ENCODE results near the gene MAP3K19. TPM values are rescaled to one million over a fixed set of nuclear protein-coding genes. Genes with fewer than 3 reads are reported as not detected.

MAP3K19 gene
- total and polyA plus RNA-seq, 10 of the 15 experiments (the other 5 are each of a cell fraction or from before 2014, with no cell fraction given): 0.05 TPM; not detected in 9

- H3K4me3 ChIP-seq: peak within 1 kb of the TSS; percentile 88
- peak within 1 kb of the TSS; percentile 99 for H3K9ac ChIP-seq (ENCODE audit: control insufficient read depth, insufficient read depth, low read length)
- ATAC-seq (peak; percentile 90), FAIRE-seq (peak; percentile 94), DNase-seq (ENCODE audit: low read depth, low spot score) (peak; percentile 64)
- no peaks in the 10 kb centered on the region for H3K36me3 ChIP-seq (ENCODE audit: control insufficient read depth in 2 of 2, insufficient read depth in 2 of 2, low read length in 1 of 2)
- H3K9me3 ChIP-seq (replicated peaks; ENCODE audit: control insufficient read depth, insufficient read depth, low read length): no peaks in the 10 kb centered on the region
- H3K27me3 ChIP-seq (replicated peaks in 1 of 2; ENCODE audit: control insufficient read depth in 2 of 2, insufficient read depth in 2 of 2, low read length in 1 of 2): no peaks in the 10 kb centered on the region; a peak in 1 of 4 replicates
- peak within 1 kb of the TSS; percentile 99 for H3K27ac ChIP-seq (ENCODE audit: control insufficient read depth, insufficient read depth)
- peak within 1 kb of the TSS; percentile 64 for H3K4me2 ChIP-seq (ENCODE audit: control insufficient read depth, insufficient read depth)
- ChIA-PET CTCF (interaction anchor here (0.9 to 2.8 kb wide), 8 partner anchors 9 to 1332 kb away, joined by 3 to 8 read pairs (median 4); no protein-coding TSS in a partner anchor), RAD21 (ENCODE audit: unreplicated experiment) (interaction anchor here (0.7 to 1.6 kb wide), 4 partner anchors 134 to 1332 kb away, joined by 3 to 4 read pairs (median 3); no protein-coding TSS in a partner anchor), SMC1A (ENCODE audit: uncharacterized antibody, unreplicated experiment) (interaction anchor here (0.8 to 2.2 kb wide), 5 partner anchors 9 to 691 kb away, joined by 3 to 5 read pairs (median 4); no protein-coding TSS in a partner anchor), POLR2A (no interaction called here)
- H3K4me1 ChIP-seq (ENCODE audit: control insufficient read depth, insufficient read depth, low read length): no peaks in the 10 kb centered on the region
- peaks cover 44% of the 10 kb centered on the region for H3K79me2 ChIP-seq (ENCODE audit: control insufficient read depth, insufficient read depth, low read length)
- TSS peak; percentile 67 for BruUV-seq (replicated peaks)
- in situ Hi-C loops (cut with MboI) (no loop called here), intact Hi-C loops (cut with micrococcal nuclease; ENCODE audit: unreplicated experiment) (no loop called here)
- no peaks in the 10 kb centered on the region for H4K20me1 ChIP-seq (ENCODE audit: control insufficient read depth, insufficient read depth)
- H2AFZ ChIP-seq (ENCODE audit: control insufficient read depth, low read depth, low read length): peak within 1 kb of the TSS; percentile 99
- under 1% methylated on average over 43 of the region's 45 CpGs for WGBS (ENCODE audit: insufficient coverage, insufficient replicate concordance, low lambda C conversion rate, missing lambda C conversion rate)
- TF ChIP-seq FOXK2 (IDR thresholded peaks at IDR 0.05): peak; percentile 64; the same call in 1 of the 2 replicates
- peak; percentile 96 for TF ChIP-seq NBN (IDR thresholded peaks at IDR 0.05)
- TF ChIP-seq BHLHE40 (IDR thresholded peaks at IDR 0.05; ENCODE audit: borderline replicate concordance in 1 of 2, low read depth in 2 of 2, low read length in 1 of 2): peak in 1 of 2 experiments; percentile 74; a peak in 1 of 4 replicates
- peak; percentile 69; the same call in 1 of the 2 replicates for TF ChIP-seq PAX5 (IDR thresholded peaks at IDR 0.05; ENCODE audit: borderline replicate concordance, low read depth, low read length)
- no peak for TF ChIP-seq TCF7 (IDR thresholded peaks at IDR 0.05; ENCODE audit: borderline replicate concordance)
- no peak for TF ChIP-seq EZH2 (IDR thresholded peaks at IDR 0.05; ENCODE audit: borderline replicate concordance, control insufficient read depth, low read depth, low read length)
- TF ChIP-seq ZSCAN29 (IDR thresholded peaks at IDR 0.05): no peak
- TF ChIP-seq NFYB (IDR thresholded peaks at IDR 0.05; ENCODE audit: insufficient read depth, low read depth, low read length): peak; percentile 19; the same call in 1 of the 2 replicates
- TF ChIP-seq POLR2A (IDR thresholded peaks at IDR 0.05; ENCODE audit: low read depth, low read length): peak; percentile 83
- no peak for TF ChIP-seq GABPA (IDR thresholded peaks at IDR 0.05; ENCODE audit: low read depth)
- no peak for TF ChIP-seq SMC3 (IDR thresholded peaks at IDR 0.05; ENCODE audit: borderline replicate concordance, low read length)
- no peak; the same call in 1 of the 2 replicates for TF ChIP-seq BCL11A (IDR thresholded peaks at IDR 0.05; ENCODE audit: low read depth, low read length)
- peak; percentile 64; the same call in 1 of the 3 replicates for TF ChIP-seq POU2F2 (IDR thresholded peaks at IDR 0.05; ENCODE audit: borderline replicate concordance, low read depth, low read length)
- peak; percentile 96 for TF ChIP-seq YY1 (IDR thresholded peaks at IDR 0.05; ENCODE audit: low read depth, low read length)
- peak in 1 of 2 experiments; percentile 70; a peak in 2 of 4 replicates for TF ChIP-seq EP300 (IDR thresholded peaks at IDR 0.05; ENCODE audit: borderline replicate concordance in 1 of 2, control insufficient read depth in 1 of 2, low read depth in 2 of 2, low read length in 2 of 2)
- TF ChIP-seq CREB1 (IDR thresholded peaks at IDR 0.05; ENCODE audit: low read depth): peak; percentile 80
- 0 out of 2 replicates have a peak, but pooled peaks have one; percentile 40 for TF ChIP-seq IRF4 (IDR thresholded peaks at IDR 0.05; ENCODE audit: low read depth, low read length)
- TF ChIP-seq ZBTB40 (IDR thresholded peaks at IDR 0.05; ENCODE audit: borderline replicate concordance): no peak
- TF ChIP-seq ATF2 (IDR thresholded peaks at IDR 0.05; ENCODE audit: low read length): peak; percentile 57; the same call in 1 of the 2 replicates
Measured at GRCh38 chr2:135052042-135052876, 5.0 kb upstream of the MAP3K19 start, which contains the start of gene RAB3GAP1. TSS of gene RAB3GAP1 (plus strand) at chr2:135052292. CDS start at chr2:135052308, 16 bp downstream.

Measured in GM12878 (cell line).